ENCODE data around the gene YPEL1.
A peak's percentile ranks its signal among the peaks of the same experiment; 100 is the strongest.

Gene YPEL1, protein sequence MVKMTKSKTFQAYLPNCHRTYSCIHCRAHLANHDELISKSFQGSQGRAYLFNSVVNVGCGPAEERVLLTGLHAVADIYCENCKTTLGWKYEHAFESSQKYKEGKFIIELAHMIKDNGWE

DNA sequence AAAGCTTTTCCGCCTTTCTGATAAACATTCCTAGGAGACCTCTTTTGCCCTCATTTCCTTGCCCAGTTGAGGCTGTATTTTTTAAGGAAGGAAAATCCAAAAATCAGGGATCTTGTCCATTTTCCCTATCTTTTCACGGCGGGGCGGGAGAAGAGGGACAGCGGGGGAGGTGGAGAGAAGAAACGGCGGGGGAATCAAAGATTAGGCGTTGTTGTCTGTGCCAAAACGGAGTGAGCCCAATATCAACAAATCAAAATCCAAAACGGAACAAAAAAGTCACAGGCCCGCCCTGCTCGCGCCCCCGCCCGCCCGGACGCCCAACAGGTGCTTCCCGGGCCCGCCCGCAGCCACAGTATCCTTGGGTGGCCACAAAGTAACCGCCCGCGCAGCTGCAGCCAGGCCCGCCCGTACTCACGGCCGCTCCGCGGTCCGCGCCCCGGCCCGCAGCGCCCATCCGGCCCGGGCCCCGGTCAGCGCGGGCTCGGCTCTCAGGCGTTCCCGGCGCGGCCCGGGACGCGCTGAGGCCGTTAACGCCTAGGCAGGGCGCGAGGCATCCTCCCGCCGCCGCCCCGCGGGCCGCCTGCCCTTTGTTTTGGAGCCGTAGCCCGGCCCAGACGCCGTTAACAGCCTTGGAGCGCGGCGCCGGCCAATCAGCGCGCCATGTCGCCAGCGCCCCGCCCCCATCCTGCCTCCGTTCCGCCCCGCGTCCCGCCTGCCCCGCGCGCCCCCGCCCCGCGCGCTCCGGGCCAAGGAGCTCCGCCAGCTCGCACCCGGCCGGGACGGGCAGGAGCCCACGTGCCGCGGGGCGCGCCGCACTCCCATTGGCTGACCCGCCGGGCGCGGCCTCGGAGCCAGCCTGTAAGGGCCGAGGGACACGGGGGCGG lies at the start of gene YPEL1:
Gene YPEL1 (minus strand): TSS at position 595 of the 884 bp plus-strand sequence. CDS start 25,050 bp downstream, outside the sequence.
- DNase-seq, result peak; percentile 96

DNA sequence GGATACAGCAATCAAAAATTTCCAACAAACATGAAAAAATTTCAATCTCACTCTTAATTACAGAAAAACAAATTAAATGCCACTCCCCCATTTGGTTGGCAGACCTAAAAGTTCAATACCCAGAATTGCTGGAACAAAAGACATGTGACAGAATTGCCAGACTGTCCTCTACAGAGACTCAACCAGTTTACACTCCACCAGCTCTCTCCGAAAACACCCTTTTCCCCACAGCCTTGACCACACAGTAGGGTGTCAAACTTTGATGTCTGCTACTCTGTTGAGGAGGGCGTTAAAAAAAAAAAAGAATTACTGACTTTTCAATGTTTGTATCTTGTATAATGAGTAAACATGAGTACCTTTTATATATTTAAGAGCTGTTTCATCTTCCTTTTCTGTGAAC lies 44.7 kb upstream of the YPEL1 start:
- no peak for DNase-seq

DNA sequence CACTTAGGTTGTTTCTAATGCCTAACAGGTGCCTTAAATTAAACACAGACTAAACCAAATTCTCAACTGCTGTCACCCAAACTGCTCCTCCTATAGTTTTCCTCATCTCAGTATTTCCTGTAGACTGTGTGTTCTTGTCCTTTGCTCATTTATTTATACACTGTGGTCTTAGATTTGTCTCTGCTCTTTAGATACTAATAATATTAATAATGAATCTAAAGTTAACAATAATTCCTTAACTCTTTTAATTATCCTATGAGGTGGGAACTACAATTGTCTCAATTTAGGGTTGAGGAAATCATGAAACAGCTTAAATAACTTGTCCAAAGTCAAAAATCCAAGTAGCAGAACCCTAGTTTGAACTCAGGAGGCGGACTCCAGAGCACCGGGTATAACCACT lies 43.9 kb upstream of the YPEL1 start:
- no peak for DNase-seq

DNA sequence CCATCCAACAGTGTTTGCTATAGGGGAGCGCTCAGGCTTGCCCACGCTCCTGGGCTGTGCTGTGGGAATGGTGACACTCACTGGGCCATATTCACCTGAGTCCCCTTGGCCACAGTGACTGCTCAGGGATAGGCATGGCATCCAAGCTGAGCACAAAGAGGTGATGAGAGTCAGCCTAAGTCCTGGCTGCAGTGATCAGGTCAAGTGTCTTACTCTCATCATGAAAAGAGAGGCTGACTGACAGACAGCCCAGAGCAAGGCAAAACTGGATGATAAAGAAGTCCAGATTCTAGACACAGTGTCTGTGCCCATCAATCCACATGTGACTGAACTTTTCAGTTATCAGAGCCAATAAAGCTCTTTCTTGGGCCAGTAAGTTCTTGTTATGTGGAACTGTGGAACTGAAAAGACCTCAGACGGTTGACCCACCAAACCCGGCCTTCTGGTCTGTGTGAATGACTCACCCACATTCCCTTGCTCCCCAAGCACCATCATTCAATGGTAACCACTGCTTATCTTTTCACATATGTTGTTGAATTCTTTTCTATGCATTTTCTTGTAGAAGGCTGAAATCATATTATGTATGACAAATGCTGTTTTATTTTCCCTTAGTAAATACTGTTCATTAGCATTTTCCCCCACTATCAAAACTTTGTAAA lies 43.2 kb upstream of the YPEL1 start:
- DNase-seq, result no peak

DNA sequence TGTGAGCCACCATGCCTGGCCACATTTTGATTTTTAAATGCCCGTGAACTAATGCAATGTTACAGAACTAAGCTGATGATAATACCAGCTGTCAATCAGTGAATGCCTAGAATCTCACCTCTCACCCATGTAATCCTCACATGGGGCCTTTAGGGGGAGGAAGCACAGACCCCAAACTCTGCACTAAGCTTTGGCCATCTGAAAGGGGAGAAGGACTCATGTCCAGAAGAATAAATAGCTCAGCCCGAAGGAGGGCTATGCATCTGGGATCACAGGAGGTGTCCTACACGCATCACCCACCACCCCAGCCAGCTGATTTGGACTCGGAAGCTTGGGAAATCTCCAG lies 36.0 kb upstream of the YPEL1 start:
- DNase-seq, result no peak

DNA sequence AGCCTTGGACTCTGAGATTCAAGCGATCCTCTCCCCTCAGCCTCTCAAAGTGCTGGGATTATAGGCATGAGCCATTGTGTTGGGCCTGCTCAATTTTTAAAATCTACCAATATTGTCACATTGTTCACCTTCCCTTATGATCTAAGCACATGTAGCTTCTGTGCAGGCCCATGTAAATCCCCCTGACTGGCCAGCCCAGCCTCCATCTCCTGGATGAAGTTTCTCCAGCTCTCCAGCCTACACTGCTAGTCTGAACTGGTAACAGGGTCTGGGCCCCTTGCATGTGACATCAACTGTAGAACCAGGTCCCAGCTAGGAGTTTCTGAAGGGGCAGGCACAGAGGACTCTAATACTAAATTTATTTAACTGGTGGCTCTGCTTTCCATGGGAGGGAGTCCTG lies 32.8 kb upstream of the YPEL1 start:
- DNase-seq, result no peak

DNA sequence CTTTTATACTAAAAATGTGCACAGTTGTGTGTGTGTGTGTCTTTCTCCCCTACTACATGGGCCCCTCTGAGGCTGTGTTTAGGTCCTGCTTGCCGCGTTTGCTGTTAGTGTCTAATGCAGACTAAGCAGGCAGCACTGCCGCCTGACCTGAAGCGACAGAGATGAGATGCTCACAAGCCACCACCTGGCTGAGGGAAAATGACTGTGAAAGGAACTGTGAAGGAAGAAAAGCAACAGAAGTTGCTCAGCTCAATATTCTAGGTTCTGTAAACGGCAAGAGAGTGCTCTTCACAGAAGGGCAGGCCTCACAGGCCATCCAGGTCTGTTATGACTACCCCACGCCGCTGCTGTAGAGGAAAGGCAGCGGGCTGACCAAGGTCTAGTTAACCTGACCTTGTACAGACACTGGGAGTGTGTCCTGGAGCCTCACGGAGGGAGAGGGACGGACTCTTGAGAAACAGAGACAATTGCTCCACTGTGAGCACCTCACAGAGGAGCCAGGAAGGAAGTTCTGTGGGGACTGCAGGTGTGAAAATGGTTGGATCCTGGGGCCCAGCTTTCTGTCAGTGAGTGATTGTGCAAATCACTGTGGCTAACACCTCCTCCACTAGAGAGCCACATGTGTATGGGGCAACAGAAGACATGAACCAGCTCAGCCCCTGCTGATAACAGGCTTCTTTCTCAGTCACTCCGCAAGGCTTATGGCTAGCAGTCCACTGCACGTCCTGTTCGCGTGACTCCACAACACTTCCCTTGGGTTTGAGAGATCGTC lies 31.3 kb upstream of the YPEL1 start:
- peak; percentile 54 for DNase-seq

DNA sequence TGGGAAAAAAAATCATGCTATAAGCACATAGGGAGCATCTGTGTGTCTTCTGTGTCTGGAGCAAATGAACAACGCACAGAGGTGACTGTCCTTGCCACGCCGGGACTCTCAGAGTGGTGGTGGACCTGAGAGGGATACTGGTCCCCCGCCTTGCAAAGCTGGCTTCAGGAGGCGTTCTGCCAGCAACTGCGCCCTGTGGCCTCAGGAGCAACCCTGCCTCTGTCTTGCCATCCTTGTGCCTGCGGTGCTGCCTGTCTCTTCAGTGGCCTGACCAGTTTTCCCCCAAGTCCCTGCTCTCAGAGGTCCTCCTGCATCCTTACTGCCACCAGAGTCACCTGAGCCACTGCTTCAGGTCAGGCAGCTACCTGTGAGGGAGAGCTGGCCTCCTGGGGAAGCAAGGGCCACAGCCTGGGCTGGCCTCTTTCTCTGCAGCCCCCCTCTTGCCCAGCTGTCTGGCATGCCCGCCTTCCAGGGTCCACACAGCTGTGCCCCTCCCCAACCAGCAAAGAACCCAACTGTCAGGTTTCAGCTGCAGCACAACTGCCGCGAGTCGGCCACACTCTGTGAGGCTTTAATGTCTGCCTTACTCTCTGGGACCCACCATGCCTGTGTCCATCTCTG lies 30.4 kb upstream of the YPEL1 start:
- DNase-seq, result no peak

DNA sequence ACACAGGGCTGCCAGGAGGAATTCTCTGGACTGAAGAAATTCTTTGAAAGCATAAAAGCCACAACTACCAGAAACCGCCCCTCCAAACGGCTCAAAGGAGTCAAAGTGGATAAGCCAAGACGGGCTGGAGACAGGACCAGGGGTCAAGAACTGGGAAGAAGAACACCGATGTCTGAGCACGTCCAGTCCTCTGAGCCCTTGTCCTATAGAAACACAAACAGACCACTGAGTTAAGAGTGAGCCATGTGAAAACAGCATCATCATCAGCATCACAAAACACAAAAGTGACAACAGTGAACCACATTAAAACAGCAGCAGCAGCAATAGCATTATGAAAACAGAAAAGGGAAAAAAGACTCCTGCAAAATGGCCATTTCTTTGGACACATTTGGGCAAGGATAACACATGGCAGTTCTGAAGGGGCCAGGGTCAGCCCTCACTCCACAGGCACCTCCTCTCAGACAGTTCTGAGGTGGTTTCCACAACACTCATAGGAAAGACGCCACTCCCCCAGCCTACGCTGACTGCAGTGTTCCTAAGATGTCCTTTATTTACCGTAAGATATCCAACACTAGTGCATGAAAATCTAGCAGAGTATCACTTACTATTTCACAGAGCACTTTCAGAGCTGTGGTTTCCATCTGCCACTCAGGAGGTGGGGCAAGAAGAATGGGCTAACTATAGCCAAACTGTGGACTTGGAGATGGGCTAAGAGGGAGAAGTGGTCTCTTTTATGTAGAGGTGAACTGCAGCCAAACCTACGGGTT lies 28.6 kb upstream of the YPEL1 start:
- no peak for DNase-seq

DNA sequence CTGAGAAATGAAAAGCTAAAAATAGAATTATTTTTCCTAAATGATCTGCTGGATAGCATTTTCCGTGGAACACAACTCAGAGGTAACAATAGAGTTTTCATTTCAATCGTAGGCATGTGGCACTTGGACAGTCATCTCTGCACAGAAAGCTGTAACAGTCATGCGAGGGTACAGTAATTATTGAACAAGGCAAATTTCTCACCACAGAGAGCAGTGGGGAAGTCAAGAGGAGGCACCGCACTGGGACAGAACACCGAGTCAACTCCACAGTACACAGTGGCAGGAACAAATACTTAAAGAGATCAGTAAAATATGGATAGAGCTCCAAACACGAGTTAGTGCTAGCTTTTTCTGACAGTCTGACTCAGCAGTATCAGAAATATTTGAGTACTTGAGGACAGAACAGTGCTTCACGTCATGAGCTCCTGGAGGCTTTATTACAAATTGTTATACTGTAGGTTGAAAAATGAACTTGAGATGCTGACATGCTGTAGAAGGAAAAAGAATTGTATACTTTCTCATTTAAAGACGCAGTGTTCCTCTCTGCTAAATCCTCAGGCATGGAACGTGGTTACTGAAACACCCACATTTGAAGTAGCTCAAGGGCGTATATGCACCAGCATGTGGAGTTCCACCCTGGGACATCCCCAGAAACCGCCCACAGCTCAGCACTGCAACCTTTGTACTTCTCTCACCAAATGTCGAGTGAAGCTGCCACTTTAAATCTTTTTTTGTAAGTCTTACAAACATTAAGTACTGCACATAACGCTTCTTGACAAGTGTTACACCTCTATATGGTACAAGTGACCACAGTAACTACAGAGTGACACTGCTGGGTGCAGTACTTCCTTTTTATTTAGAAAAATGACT lies 27.4 kb upstream of the YPEL1 start:
- peak; percentile 20 for DNase-seq

DNA sequence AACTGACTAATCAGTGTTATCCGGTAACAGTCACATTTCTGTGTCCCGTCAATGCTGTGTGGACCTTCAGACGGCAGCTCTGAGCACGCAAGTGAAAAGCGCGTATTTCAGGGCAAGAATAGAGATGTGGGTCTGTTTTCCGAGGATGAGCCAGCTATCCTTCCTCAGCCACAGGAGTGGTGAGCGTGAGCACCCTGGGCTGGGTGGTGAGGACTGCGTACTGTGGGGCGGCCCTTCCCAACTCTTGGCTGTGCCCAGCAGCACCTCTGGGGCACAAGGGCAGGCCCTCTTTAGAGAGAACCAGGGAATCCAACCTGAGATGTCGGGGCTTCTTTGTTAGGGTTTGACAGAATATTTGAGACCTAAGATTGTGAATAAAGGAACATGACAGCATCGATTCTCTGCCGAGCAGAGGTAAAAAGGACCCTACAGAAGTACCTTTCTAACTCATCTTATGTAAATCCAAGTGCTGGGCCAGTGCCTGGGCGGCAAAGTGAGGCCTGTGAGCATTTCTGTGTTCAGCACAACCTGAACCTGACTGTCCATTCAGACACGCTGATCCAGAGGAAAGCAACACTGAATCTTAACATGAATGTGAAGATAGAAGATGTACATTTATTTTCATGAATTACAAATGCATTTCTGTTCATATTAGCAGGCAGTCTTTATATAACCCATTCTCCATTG lies 26.5 kb upstream of the YPEL1 start:
- DNase-seq, result no peak

DNA sequence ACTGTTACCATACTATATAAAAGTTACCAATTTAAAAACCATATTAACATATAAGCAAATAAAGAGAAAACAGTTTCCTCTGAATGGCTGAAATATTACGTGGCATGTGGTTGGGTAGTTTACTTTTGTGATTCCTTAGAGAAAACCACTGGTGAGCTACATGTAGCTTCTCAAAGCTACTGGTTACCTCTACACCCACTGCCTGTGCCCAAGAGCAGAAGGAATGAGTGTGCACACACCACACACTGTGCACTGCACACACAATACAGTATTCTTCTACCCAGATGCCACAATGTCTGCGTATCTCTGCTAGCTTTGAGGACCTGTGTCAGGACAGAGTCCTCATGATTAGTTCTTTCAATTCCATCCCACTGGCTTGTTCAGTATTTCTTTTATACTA lies 25.5 kb upstream of the YPEL1 start:
- no peak for DNase-seq

DNA sequence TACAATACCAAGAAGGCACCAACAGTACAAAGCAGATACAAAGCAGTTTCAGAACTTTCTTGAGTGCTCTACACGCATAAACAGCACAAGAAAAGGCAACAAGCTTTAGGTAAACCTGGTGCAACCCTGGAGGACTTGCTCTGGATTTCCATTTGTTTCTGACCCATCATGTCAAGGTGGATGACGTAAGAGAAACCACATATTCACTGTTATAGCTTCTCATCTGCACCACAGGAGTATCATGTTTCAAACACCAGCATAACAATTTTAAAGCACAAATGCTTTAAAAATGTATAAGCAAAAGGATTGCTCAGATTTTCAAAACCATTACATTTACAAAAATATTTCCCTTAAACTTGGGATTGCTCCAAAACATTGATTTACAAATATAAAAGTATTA lies 25.0 kb upstream of the YPEL1 start:
- no peak for DNase-seq

DNA sequence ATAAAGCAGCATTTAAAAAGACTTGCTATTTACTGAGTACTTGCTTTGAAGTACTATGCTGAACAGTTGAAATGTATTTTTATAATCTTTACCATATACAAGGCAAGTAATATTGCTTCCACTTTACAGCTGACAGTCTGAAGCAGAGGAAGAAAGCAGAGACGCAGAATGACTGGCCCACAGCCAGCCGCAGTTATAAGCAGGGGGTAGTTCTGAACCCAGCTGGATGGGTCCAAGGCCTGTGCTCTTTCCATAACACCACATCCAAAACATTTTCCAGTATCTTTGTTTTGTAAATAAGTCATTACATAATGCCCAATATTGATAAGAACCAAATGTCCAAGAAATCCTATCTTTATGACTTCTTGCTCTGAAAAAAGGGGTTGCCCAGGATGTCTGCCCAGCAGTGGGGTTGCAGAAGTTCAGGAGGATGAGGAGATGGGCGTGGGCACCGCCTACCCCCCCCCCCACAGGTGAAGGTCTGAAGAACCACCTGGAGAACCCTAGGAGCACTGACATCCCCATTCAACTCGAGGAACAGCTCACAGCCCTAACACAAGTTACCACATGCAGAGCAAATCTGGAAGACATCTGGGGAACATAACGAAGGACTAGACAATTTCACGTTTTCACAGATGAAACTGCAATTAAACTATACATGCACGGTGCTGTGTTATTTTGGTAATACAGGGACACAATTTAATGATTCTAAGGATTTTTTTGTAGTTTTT lies 24.2 kb upstream of the YPEL1 start:
- DNase-seq, result no peak

DNA sequence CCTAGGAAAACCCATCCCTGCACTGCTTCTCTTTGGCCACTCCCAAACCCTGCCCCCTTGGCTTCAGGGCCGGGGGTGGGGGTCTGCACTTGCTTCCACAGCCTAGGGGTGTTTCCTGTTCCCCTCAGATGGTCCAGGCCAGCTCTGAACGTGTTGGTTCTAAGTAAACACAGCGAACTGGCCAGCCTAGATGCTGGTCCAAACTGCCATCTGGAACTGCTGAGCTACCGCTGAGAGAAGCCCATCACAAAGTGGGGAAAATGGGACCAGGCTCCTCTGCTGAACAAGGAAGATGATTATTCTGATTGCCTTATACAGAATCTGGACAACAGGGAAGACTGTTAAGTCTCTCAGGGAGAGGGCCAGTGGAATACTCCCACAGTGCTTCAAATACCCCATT lies 23.5 kb upstream of the YPEL1 start:
- no peak for DNase-seq

DNA sequence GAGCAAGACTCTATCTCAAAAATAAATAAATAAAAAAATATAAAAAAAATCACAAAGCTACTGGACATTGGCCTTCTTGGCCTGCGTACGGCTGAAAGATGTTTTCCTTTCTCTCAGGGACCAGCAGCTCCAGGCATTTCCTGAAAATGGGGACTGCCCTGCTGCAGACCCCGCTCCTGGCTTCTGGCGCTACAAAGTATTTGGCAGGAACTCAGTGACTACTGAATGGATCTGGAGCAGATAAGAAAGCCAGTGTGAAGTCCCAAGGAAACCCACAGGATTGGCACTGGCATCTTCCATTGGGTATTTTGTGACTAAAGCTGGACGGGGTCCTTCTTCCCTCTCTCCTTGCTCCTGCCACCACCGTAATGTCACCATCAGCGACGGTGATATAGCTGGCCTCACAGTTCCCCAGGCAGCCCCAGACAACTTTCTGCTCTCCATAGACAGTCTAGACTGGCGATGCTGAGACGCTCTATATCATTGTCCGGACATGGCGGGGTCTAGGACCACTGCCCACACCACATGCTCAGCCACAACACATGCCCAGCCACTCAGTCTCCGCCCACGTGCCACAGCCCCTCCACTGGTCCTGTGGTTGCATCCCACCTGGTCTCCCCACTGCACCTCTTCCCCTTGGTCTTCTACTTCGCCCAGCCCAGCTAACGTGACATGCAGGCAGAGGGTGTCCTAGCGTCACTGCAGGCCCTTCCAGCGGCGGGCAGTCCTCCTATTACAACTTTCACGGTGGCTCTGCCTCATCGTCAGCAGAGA lies 22.7 kb upstream of the YPEL1 start:
- no peak for DNase-seq

DNA sequence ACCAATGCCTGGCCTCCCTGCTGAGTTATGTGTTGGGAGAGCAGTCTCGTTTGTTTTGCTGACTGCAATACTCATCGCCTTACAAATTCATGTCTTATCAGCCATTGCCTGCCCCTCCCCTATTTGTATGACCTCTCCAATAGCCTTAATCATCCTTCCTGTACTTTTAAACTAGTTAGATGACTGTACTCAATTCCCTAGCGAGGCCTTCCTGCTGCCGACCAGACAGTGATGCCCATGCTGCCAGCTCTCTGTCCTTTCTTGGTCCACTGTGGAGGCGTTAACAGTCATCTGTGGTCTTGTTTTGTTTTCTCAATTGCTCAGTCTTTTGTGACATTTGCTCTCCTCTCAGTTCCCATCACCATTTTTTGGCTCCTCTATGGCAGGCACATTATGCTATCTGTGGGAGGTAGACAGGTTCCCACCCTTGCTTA lies 20.3 kb upstream of the YPEL1 start:
- no peak for DNase-seq

DNA sequence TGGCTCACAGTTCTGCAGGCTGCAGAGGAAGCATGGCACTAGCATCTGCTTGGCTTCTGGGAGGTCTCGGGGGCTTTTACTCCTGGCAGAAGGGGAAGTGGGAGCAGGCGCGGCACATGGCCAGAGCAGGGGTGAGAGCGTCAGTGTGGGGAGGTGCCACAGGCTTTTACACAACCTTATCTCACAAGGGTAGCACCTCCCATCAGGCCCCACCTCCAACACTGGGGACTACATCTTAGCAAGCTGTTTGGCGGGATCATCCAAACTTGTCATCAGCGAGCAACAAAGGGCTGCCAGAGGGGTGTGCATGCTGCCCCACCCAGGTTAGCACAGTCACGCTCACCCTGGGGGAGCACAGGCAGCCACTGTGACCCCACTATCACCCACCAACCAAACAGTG lies 18.9 kb upstream of the YPEL1 start:
- no peak for DNase-seq

All from CD4-positive, alpha-beta T cell treated with Interleukin-6 for 4 hours (primary cell).